HCT116 (cell line): ENCODE measurements around the gene NBAS. TPM values are rescaled to one million over a fixed set of nuclear protein-coding genes. Genes with fewer than 3 reads are reported as not detected.

ENCODE experiments used
- ATAC-seq: fragments of 200-7000 bp; cut with Tn5 transposase; 2 replicates; pipeline ENCODE4 v1.9.1; 2020; ENCODE audit warnings: mild to moderate bottlenecking, moderate library complexity
- BruUV-seq: library from RNA; stranded (reverse); fragments of 400-500 nt; replicated peaks from 2 replicates; lab custom pipeline; 2021; lab: Mats Ljungman, UMichigan
- CTCF ChIA-PET: fragments of 300-600 bp; sonication (Branson Sonifier 250); formaldehyde crosslinking; loops from one replicate; lab custom pipeline; 2021; ENCODE audit warnings: antibody characterized with exemption; lab: Charles Lee
- POLR2A ChIA-PET: fragments of 300-600, 350-600 bp; sonication (Branson Sonifier 250); formaldehyde crosslinking; loops from one replicate; lab custom pipeline; 2021; ENCODE audit warnings: antibody characterized with exemption; lab: Charles Lee
- RAD21 ChIA-PET, 2 experiments: fragments of 300-600 bp; sonication (Branson Sonifier 250); formaldehyde crosslinking; loops; one replicate each; lab custom pipeline; 2023; ENCODE audit warnings: low total read pairs in 2 of 2; ENCODE audit not compliant: uncharacterized antibody in 2 of 2, unreplicated experiment in 2 of 2, low non-redundant PET in 1 of 2; lab: Charles Lee
- DNase-seq: peaks from one replicate; pipeline ENCODE4 v3.0.0-alpha.2; 2010; ENCODE audit warnings: low read depth, low spot score
- H2AFZ ChIP-seq: fragments of 200-600 bp; shearing (Covaris generic), sonication (generic); 2 replicates; pipeline ENCODE4 v1.6.1; 2017; ENCODE audit warnings: low read depth, mixed run types, mixed read lengths, antibody characterized with exemption, low read length; ENCODE audit not compliant: poor library complexity, severe bottlenecking
- H3K27ac ChIP-seq: 2 replicates; pipeline ENCODE4 v1.5.1; 2012; ENCODE audit warnings: low read depth, low read length
- H3K27me3 ChIP-seq: fragments of 200-600 bp; sonication (generic); 2 replicates; pipeline ENCODE4 v1.6.1; 2016; ENCODE audit warnings: mixed run types, low read length, mixed read lengths; ENCODE audit not compliant: insufficient read depth
- H3K36me3 ChIP-seq, 2 experiments: fragments of 200-500 bp in 1 of 2; fragments of 200-600 bp in 1 of 2; sonication (Bioruptor generic) in 1 of 2; sonication (generic) in 1 of 2; 2 replicates each; pipeline versions ENCODE4 v1.5.1 to v1.6.1; 2014 to 2016; ENCODE audit warnings: low read length in 2 of 2, inconsistent platforms in 1 of 2, mixed read lengths in 1 of 2, mixed run types in 1 of 2; ENCODE audit not compliant: insufficient read depth in 2 of 2, control insufficient read depth in 1 of 2
- H3K4me1 ChIP-seq, 2 experiments: fragments of 200-600 bp in 1 of 2; sonication (generic) in 1 of 2; 2 replicates each; pipeline versions ENCODE4 v1.5.1 to v1.6.1; 2012 to 2017; ENCODE audit warnings: low read length in 2 of 2, inconsistent platforms in 1 of 2, mild to moderate bottlenecking in 1 of 2, mixed read lengths in 1 of 2, mixed run types in 1 of 2, moderate library complexity in 1 of 2; ENCODE audit not compliant: insufficient read depth in 2 of 2, control insufficient read depth in 1 of 2
- H3K4me2 ChIP-seq: fragments of 200-600 bp; sonication (generic); 2 replicates; pipeline ENCODE4 v1.6.1; 2017; ENCODE audit warnings: mixed run types, low read length, mixed read lengths
- H3K4me3 ChIP-seq, 2 experiments: fragments of 200-600 bp in 1 of 2; sonication (generic) in 1 of 2; replicated peaks in 1 of 2; 2 replicates each; pipeline ENCODE4 v1.5.1; 2011 to 2016; ENCODE audit warnings: low read length in 2 of 2, control low read depth in 1 of 2, low read depth in 1 of 2, mild to moderate bottlenecking in 1 of 2, mixed read lengths in 1 of 2, mixed run types in 1 of 2
- H3K79me2 ChIP-seq: fragments of 200-600 bp; sonication (generic); 2 replicates; pipeline ENCODE4 v1.6.1; 2017; ENCODE audit warnings: mild to moderate bottlenecking, mixed run types, low read length, moderate library complexity, mixed read lengths; ENCODE audit not compliant: insufficient read depth
- H3K9ac ChIP-seq: fragments of 200-600 bp; sonication (generic); 2 replicates; pipeline ENCODE4 v1.6.1; 2016; ENCODE audit warnings: low read length, mixed read lengths
- H3K9me2 ChIP-seq: fragments of 200-600 bp; sonication (generic), shearing (Covaris generic); 2 replicates; pipeline ENCODE4 v1.6.1; 2017; ENCODE audit warnings: mixed run types, mild to moderate bottlenecking, moderate library complexity; ENCODE audit not compliant: insufficient read depth
- H3K9me3 ChIP-seq, 2 experiments: fragments of 200-500 bp in 1 of 2; fragments of 200-600 bp in 1 of 2; sonication (Bioruptor generic) in 1 of 2; sonication (generic) in 1 of 2; 2 replicates each; pipeline ENCODE4 v1.6.1; 2014 to 2017; ENCODE audit warnings: low read length in 2 of 2, mixed read lengths in 2 of 2, inconsistent platforms in 1 of 2, low read depth in 1 of 2, mild to moderate bottlenecking in 1 of 2, mixed run types in 1 of 2, moderate library complexity in 1 of 2; ENCODE audit not compliant: control insufficient read depth in 1 of 2, insufficient read depth in 1 of 2
- H4K20me1 ChIP-seq: fragments of 200-600 bp; sonication (generic), shearing (Covaris generic); 2 replicates; pipeline ENCODE4 v1.6.1; 2017; ENCODE audit warnings: mixed run types, mild to moderate bottlenecking, moderate library complexity; ENCODE audit not compliant: insufficient read depth
- CBX3 ChIP-seq: IDR thresholded peaks from 2 replicates; pipeline ENCODE4 v1.6.1; 2012; ENCODE audit warnings: low read depth
- CEBPB ChIP-seq: IDR thresholded peaks from 2 replicates; pipeline ENCODE4 v1.6.1; 2012; ENCODE audit warnings: low read depth
- EZH2 ChIP-seq: fragments of 200-600 bp; sonication (generic); IDR thresholded peaks from 2 replicates; pipeline ENCODE4 v1.6.1; 2017; ENCODE audit warnings: antibody characterized with exemption, mixed run types
- EZH2phosphoT487 ChIP-seq: fragments of 200-600 bp; IDR thresholded peaks from 2 replicates; pipeline ENCODE4 v1.6.1; 2018; ENCODE audit warnings: antibody characterized with exemption, borderline replicate concordance
- FOSL1 ChIP-seq: IDR thresholded peaks from 2 replicates; pipeline ENCODE4 v1.6.1; 2012; ENCODE audit warnings: low read depth
- POLR2AphosphoS5 ChIP-seq: IDR thresholded peaks from 2 replicates; pipeline ENCODE4 v1.6.1; 2011; ENCODE audit warnings: mild to moderate bottlenecking, low read depth, low read length, moderate library complexity
- RAD21 ChIP-seq: IDR thresholded peaks from 2 replicates; pipeline ENCODE4 v1.6.1; 2012; ENCODE audit warnings: low read depth, mild to moderate bottlenecking
- REST ChIP-seq: IDR thresholded peaks from 2 replicates; pipeline ENCODE4 v1.6.1; 2012; ENCODE audit warnings: low read depth
- SP1 ChIP-seq: IDR thresholded peaks from 2 replicates; pipeline ENCODE4 v1.6.1; 2012; ENCODE audit warnings: low read depth
- SRF ChIP-seq: IDR thresholded peaks from 2 replicates; pipeline ENCODE4 v1.6.1; 2012; ENCODE audit warnings: low read depth
- YY1 ChIP-seq: IDR thresholded peaks from 2 replicates; pipeline ENCODE4 v1.6.1; 2011; ENCODE audit warnings: low read length, low read depth, moderate library complexity, mild to moderate bottlenecking; ENCODE audit not compliant: insufficient replicate concordance; ENCODE audit errors: extremely low read depth
- ZFX ChIP-seq: fragments of 450-650 bp; IDR thresholded peaks from 2 replicates; pipeline ENCODE4 v1.6.1; 2017
- intact Hi-C: fragments of 100-400 bp; cut with micrococcal nuclease; formaldehyde crosslinking; loops from 2 replicates; pipeline ENCODE4 v1.10.0; 2022
- total RNA-seq: library from RNA; stranded (reverse); gene quantifications from one replicate; pipeline ENCODE4 v1.2.1, GENCODE V29; 2021; ENCODE audit not compliant: unreplicated experiment
- TF ChIP-seq, protein P1 (sequence below), 3 experiments: fragments of 200-600 bp in 1 of 3; sonication (generic) in 1 of 3; IDR thresholded peaks in 2 of 3; conservative IDR thresholded peaks in 1 of 3; 2 replicates each; pipeline ENCODE4 v1.5.1; 2012 to 2017; ENCODE audit warnings: low read depth in 2 of 3, low read length in 2 of 3, antibody characterized with exemption in 1 of 3, borderline replicate concordance in 1 of 3, control low read depth in 1 of 3, mild to moderate bottlenecking in 1 of 3, mixed read lengths in 1 of 3, mixed run types in 1 of 3, moderate library complexity in 1 of 3; ENCODE audit not compliant: insufficient read depth in 1 of 3
- TF ChIP-seq, protein P2 (sequence below): IDR thresholded peaks from 2 replicates; pipeline ENCODE4 v1.6.1; 2012

The NBAS gene
- total RNA-seq, 1 experiment from 2014 or later, result 32.8 TPM

GRCh38 chr2:15560140-15560987 is 770 bp downstream of the NBAS start (continued):
- TF ChIP-seq, protein P1, sequence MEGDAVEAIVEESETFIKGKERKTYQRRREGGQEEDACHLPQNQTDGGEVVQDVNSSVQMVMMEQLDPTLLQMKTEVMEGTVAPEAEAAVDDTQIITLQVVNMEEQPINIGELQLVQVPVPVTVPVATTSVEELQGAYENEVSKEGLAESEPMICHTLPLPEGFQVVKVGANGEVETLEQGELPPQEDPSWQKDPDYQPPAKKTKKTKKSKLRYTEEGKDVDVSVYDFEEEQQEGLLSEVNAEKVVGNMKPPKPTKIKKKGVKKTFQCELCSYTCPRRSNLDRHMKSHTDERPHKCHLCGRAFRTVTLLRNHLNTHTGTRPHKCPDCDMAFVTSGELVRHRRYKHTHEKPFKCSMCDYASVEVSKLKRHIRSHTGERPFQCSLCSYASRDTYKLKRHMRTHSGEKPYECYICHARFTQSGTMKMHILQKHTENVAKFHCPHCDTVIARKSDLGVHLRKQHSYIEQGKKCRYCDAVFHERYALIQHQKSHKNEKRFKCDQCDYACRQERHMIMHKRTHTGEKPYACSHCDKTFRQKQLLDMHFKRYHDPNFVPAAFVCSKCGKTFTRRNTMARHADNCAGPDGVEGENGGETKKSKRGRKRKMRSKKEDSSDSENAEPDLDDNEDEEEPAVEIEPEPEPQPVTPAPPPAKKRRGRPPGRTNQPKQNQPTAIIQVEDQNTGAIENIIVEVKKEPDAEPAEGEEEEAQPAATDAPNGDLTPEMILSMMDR (IDR thresholded peaks at IDR 0.05 in 2 of 3, conservative IDR thresholded peaks at IDR 0.05 in 1 of 3; ENCODE audit: borderline replicate concordance in 1 of 3, insufficient read depth in 1 of 3, low read depth in 2 of 3, low read length in 2 of 3), result no peak
- TF ChIP-seq CBX3, result no peak
- TF ChIP-seq POLR2AphosphoS5, result no peak
- no peak for TF ChIP-seq SRF
- TF ChIP-seq, protein P2, sequence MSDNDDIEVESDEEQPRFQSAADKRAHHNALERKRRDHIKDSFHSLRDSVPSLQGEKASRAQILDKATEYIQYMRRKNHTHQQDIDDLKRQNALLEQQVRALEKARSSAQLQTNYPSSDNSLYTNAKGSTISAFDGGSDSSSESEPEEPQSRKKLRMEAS, result no peak
- no peak for TF ChIP-seq SP1
- no peak for TF ChIP-seq RAD21

DNA sequence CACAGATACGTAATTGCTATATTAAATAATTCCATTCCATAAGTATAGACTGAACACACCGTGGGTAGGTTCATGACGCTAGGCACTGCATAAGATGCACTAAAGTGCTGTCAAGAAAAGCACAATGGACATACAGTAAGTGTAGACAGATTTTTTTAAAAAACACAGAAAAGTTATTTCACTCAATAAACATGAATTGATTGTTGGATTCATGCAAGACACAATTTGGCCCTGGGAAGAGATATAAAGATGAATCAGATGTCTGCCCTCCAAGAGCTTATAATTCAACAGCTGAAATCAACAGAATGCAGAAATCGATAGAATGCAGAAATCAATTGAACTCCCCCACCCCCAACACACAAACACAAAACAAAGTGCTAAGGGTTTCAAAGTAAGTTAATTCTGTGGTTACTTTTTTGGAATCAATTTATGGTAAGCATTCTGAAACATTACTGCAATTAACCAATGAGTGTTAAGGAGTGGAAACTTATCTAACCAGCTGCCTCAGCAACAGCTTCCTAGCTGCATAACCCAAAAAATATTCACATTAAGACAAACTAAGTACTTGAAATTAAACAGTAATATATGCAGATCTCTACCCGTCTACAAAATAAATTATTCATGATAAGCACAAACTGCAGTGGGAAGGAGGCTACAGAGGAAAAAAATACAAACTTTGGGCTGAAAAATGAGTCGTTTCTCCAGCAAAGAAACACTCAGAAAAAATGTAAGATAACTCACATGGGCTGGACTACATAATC is 1.6 kb downstream of the NBAS start:
- no peak for DNase-seq
- no peaks in the 10 kb centered on the region for H3K27me3 ChIP-seq
- H3K9me2 ChIP-seq, result no peaks in the 10 kb centered on the region
- H3K27ac ChIP-seq, result no peak overlapping the region
- ChIA-PET CTCF (interaction anchor here (2.1 kb wide), 1 partner anchor 13 kb away, joined by 12 read pairs; no protein-coding TSS in a partner anchor), RAD21 (no interaction called here), POLR2A (no interaction called here)
- H3K36me3 ChIP-seq, result no peaks in the 10 kb centered on the region
- no peak overlapping the region for H2AFZ ChIP-seq
- peak overlapping the region; percentile 87 for H3K4me2 ChIP-seq
- no peaks in the 10 kb centered on the region for H4K20me1 ChIP-seq
- TF ChIP-seq RAD21 (no peak), POLR2AphosphoS5 (no peak), FOSL1 (no peak), SRF (no peak), CEBPB (no peak), YY1 (no peak), ZFX (no peak), EZH2phosphoT487 (no peak), REST (no peak), EZH2 (no peak), SP1 (no peak)
- no peak for ATAC-seq
- no peak overlapping the region for H3K9ac ChIP-seq
- intact Hi-C loops, result loop anchor here (2.0 kb wide), 1 partner anchor 31 kb away; the partner anchor contains the start of gene DDX1
- no TSS peak for BruUV-seq
- no peaks in the 10 kb centered on the region for H3K9me3 ChIP-seq
- peak overlapping the region; percentile 75 to 79; a peak in 3 of 4 replicates for H3K4me3 ChIP-seq
- H3K79me2 ChIP-seq, result peaks cover 34% of the 10 kb centered on the region
- H3K4me1 ChIP-seq, result peaks cover 2 to 13% of the 10 kb centered on the region in 2 experiments; a peak in 2 of 4 replicates
